Neural crest cell (in vitro differentiated cells): ENCODE data around the gene ENPP1. TPM values are rescaled to one million over a fixed set of nuclear protein-coding genes. Genes with fewer than 3 reads are reported as not detected.
A peak's percentile ranks its signal among the peaks of the same experiment; 100 is the strongest.

Source experiments
- DNase-seq: peaks from one replicate; pipeline ENCODE4 v3.0.0; 2021; ENCODE audit warnings: low read depth, mixed read lengths, low spot score
- H3K27ac Mint-ChIP-seq: one replicate; pipeline ENCODE4 v1.8.0; 2021; ENCODE audit warnings: mild to moderate bottlenecking, mixed read lengths; ENCODE audit not compliant: unreplicated experiment
- H3K27me3 Mint-ChIP-seq: 2 replicates; pipeline ENCODE4 v1.8.0; 2021; ENCODE audit warnings: low read depth, mild to moderate bottlenecking, mixed read lengths
- H3K36me3 Mint-ChIP-seq: 2 replicates; pipeline ENCODE4 v1.8.0; 2021; ENCODE audit warnings: low read depth, mild to moderate bottlenecking, mixed read lengths
- H3K4me1 Mint-ChIP-seq: 2 replicates; pipeline ENCODE4 v1.8.0; 2021; ENCODE audit warnings: mixed read lengths
- H3K4me3 Mint-ChIP-seq: one replicate; pipeline ENCODE4 v1.8.0; 2021; ENCODE audit warnings: mild to moderate bottlenecking, mixed read lengths
- H3K9me3 Mint-ChIP-seq: 2 replicates; pipeline ENCODE4 v1.8.0; 2021; ENCODE audit warnings: mixed read lengths
- long read RNA-seq: library from polyadenylated mRNA; unstranded; transcript quantifications from one replicate; pipeline ENCODE4 v2.0.0, GENCODE V29; 2020
- total RNA-seq: library from RNA; stranded (reverse); gene quantifications from 2 replicates; pipeline ENCODE4 v1.2.1, GENCODE V29; 2021
- TF ChIP-seq, protein P1 (sequence below): fragments of 200-600 bp; sonication (generic); conservative IDR thresholded peaks from 2 replicates; pipeline ENCODE4 v1.5.0; 2021; ENCODE audit warnings: antibody characterized with exemption, mild to moderate bottlenecking

ENPP1 gene
- 4.0 and 4.9 TPM in 2 replicates for total RNA-seq
- long read RNA-seq, full-length matches to known transcripts, result 2 of 2 reads
- long read RNA-seq, partial matches to known transcripts, result 0 of 2 reads
- long read RNA-seq, other reads (novel, unspliced or antisense), result 0 of 2 reads

DNA sequence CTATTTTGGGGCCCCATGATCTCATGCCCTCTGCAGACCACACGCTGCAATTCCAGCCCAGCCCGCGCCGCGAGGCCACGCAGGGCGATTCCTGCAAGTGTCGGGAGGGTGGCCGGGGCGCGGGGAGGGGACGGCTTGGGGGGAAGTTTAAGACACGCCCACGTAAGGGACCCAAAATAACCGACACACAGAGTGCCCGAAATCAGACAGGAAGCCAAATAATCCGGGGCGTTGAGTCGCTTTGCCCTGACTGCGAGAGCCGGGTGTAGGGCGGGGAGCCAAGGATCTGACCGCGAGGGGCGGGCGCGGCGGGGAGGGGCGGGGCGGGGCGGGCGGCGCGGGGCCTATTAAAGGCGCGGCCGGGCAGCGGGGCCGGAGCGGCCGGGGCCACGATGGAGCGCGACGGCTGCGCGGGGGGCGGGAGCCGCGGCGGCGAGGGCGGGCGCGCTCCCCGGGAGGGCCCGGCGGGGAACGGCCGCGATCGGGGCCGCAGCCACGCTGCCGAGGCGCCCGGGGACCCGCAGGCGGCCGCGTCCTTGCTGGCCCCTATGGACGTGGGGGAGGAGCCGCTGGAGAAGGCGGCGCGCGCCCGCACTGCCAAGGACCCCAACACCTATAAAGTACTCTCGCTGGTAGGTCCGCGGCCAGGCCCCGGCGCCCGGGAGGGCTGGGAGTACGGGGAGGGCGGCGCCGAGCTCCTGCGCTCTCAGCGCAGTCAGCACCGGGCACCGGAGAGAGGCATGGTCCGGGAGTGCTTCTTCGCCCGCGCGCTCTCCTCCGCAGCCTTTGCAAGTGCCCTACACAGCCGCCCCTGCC is at the start of gene ENPP1:
ENPP1 (plus strand) TSS at position 377 of the 816 bp plus-strand sequence; CDS start at position 393, 16 bp downstream.
- H3K4me1 Mint-ChIP-seq, result peaks cover 17% of the 10 kb centered on the region
- no peaks in the 10 kb centered on the region for H3K36me3 Mint-ChIP-seq
- peaks cover 35% of the 10 kb centered on the region for H3K27me3 Mint-ChIP-seq
- peak; percentile 61 for DNase-seq
- H3K27ac Mint-ChIP-seq, result peak within 1 kb of the TSS; percentile 92
- TF ChIP-seq, protein P1, sequence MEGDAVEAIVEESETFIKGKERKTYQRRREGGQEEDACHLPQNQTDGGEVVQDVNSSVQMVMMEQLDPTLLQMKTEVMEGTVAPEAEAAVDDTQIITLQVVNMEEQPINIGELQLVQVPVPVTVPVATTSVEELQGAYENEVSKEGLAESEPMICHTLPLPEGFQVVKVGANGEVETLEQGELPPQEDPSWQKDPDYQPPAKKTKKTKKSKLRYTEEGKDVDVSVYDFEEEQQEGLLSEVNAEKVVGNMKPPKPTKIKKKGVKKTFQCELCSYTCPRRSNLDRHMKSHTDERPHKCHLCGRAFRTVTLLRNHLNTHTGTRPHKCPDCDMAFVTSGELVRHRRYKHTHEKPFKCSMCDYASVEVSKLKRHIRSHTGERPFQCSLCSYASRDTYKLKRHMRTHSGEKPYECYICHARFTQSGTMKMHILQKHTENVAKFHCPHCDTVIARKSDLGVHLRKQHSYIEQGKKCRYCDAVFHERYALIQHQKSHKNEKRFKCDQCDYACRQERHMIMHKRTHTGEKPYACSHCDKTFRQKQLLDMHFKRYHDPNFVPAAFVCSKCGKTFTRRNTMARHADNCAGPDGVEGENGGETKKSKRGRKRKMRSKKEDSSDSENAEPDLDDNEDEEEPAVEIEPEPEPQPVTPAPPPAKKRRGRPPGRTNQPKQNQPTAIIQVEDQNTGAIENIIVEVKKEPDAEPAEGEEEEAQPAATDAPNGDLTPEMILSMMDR, result peak; percentile 44
- peak within 1 kb of the TSS; percentile 92 for H3K4me3 Mint-ChIP-seq
- H3K9me3 Mint-ChIP-seq, result peaks cover 6% of the 10 kb centered on the region

DNA sequence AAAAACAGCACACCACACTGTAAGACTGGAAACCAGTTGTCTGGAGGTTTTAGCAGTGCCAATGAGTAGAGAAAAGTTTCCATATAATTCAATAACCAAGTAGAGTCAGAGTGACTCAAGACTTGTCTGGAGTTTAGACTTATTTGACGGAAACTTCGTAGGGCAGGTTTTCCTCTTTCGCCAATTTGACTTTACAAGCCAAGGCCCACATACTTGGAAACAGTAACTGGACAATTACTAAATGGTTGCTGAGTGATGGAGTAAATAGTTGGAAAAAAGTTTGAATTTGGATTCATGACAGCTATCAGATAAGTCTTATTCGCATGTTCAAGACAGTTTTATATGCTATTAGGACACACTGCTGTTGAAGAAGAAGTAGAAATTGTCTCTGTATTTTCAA is 48.9 kb upstream of the ENPP1 start:
- H3K4me3 Mint-ChIP-seq, result no peak overlapping the region
- H3K36me3 Mint-ChIP-seq, result no peaks in the 10 kb centered on the region
- H3K9me3 Mint-ChIP-seq, result peaks cover 2% of the 10 kb centered on the region
- no peaks in the 10 kb centered on the region for H3K27me3 Mint-ChIP-seq
- TF ChIP-seq, protein P1, result no peak
- no peak for DNase-seq
- no peak overlapping the region for H3K27ac Mint-ChIP-seq
- H3K4me1 Mint-ChIP-seq, result no peaks in the 10 kb centered on the region

DNA sequence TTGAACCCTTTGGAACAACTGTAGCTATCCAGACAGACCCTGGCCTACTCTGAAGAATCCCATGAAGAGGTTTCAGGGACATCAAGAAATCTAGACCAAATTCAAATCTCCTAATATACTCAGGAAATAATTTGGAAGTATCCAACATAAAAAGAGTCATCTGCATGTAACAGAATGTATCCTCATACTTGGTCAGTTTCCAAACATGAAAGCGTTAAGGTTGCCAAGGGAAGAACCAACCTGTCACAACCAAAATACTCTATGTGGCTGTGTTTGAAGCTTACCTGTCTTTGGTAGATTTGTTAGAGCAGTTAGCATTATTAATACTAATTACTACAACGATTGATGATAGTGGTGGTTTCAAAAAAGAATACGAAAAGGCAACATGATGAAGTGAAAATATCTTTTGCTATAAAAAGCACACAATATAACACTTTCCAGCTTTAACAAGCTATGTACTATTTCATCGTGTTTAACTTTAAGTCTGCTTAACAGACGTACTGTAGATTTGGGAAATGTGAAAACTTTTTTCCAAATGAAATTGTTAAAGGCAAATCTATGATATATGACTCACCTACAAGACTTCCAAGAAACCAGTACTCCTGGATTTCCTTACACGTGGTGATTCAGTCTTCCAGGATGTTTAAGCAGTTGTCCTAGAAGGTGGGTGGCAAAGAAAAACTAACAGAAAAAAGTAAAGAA is 46.6 kb upstream of the ENPP1 start:
- no peak for DNase-seq
- no peaks in the 10 kb centered on the region for H3K4me1 Mint-ChIP-seq
- H3K27ac Mint-ChIP-seq, result no peak overlapping the region
- peaks cover 2% of the 10 kb centered on the region for H3K9me3 Mint-ChIP-seq
- no peak overlapping the region for H3K4me3 Mint-ChIP-seq
- TF ChIP-seq, protein P1, result no peak
- no peaks in the 10 kb centered on the region for H3K27me3 Mint-ChIP-seq
- H3K36me3 Mint-ChIP-seq, result no peaks in the 10 kb centered on the region

DNA sequence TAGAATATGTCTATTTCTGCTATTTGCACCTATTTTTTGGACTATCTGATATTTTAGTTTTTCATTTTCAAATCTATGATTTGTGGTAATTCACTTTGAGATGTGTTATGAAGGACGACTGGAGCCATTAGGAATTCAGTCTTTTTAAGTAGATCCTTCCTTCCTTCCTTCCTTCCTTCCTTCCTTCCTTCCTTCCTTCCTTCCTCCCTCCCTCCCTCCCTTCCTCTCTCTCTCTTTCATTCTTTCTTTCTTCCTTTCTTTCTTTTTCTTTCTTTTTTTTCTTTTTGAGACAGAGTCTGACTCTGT is 46.1 kb upstream of the ENPP1 start:
- H3K4me1 Mint-ChIP-seq, result no peaks in the 10 kb centered on the region
- H3K27me3 Mint-ChIP-seq, result no peaks in the 10 kb centered on the region
- H3K4me3 Mint-ChIP-seq, result no peak overlapping the region
- TF ChIP-seq, protein P1, result no peak
- no peaks in the 10 kb centered on the region for H3K36me3 Mint-ChIP-seq
- H3K27ac Mint-ChIP-seq, result no peak overlapping the region
- no peak for DNase-seq
- peaks cover 2% of the 10 kb centered on the region for H3K9me3 Mint-ChIP-seq

DNA sequence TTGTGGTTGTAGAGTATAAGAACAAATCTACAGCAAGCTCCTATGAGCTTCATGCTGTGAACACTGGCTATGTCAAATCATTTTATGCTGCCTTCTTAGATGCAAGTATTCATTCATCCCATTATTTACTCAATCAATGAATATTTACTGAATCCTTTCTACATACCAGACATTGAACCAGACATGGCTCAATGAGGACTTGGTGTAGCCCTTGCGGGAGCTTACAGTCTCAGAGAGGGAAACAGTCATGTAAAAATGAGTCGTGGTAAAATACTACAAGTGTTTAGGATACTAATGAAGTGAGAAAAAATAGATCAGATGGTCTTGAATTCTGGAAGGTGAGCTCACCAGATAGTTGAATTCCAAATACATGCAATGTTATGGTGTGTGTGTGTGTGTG is 44.8 kb upstream of the ENPP1 start:
- Mint-ChIP-seq H3K27ac (no peak overlapping the region), H3K27me3 (no peaks in the 10 kb centered on the region), H3K4me3 (no peak overlapping the region), H3K9me3 (peaks cover 2% of the 10 kb centered on the region), H3K36me3 (no peaks in the 10 kb centered on the region), H3K4me1 (no peaks in the 10 kb centered on the region)
- no peak for DNase-seq
- TF ChIP-seq, protein P1, result no peak
